Stomach (tissue), 9 donors: Measurements from ENCODE around the gene PACSIN3. TPM values are rescaled to one million over a fixed set of nuclear protein-coding genes. Genes with fewer than 3 reads are reported as not detected.
"Not testable (repeated sequence)": the region's sequence is repeated elsewhere in the genome, so short reads cannot be mapped to it uniquely, and the experiment has no call there.

Experiments used
- DNase-seq, 2 donors: peaks; one replicate each; pipeline versions ENCODE4 v3.0.0 to v3.0.0-alpha.2; 2013 to 2019
- H3K27ac ChIP-seq, 5 donors: fragments of 200-600 bp in 4 of 5; sonication (generic) in 4 of 5; one replicate each; pipeline ENCODE4 v1.5.1; 2013 to 2019; ENCODE audit warnings: mild to moderate bottlenecking in 1 of 5, moderate library complexity in 1 of 5
- H3K27me3 ChIP-seq, 3 donors: fragments of 200-600 bp; sonication (generic); one replicate each; pipeline ENCODE4 v1.5.1; 2017 to 2019; ENCODE audit warnings: mixed run types in 1 of 3
- H3K36me3 ChIP-seq, 4 donors: fragments of 200-600 bp; sonication (generic); 1 replicate in 3 of 4; 2 replicates in 1 of 4; pipeline ENCODE4 v1.5.1; 2016 to 2019
- H3K4me1 ChIP-seq, 4 donors: fragments of 200-600 bp; sonication (generic); one replicate each; pipeline ENCODE4 v1.5.1; 2016 to 2019
- H3K4me3 ChIP-seq, 4 donors: fragments of 200-600 bp; sonication (generic) in 3 of 4; one replicate each; pipeline ENCODE4 v1.5.1; 2016 to 2019; ENCODE audit warnings: mild to moderate bottlenecking in 1 of 4
- H3K9me3 ChIP-seq, 4 donors: fragments of 200-600 bp; sonication (generic); one replicate each; pipeline ENCODE4 v1.5.1; 2016 to 2019
- EP300 ChIP-seq: sonication (generic); formaldehyde crosslinking; IDR thresholded peaks from one replicate; pipeline ENCODE4 v1.6.1; 2017; ENCODE audit warnings: antibody characterized with exemption
- POLR2A ChIP-seq, 4 donors: fragments of 450-650 bp; IDR thresholded peaks; one replicate each; pipeline ENCODE4 v1.6.1; 2016; ENCODE audit warnings: antibody characterized with exemption in 4 of 4, control low read depth in 2 of 4, mild to moderate bottlenecking in 1 of 4, moderate library complexity in 1 of 4
- POLR2AphosphoS5 ChIP-seq, 3 donors: sonication (generic); formaldehyde crosslinking; IDR thresholded peaks; one replicate each; pipeline ENCODE4 v1.6.1; 2016; ENCODE audit warnings: antibody characterized with exemption in 3 of 3
- WGBS, 5 donors: extraction: QIAGEN DNeasy Blood & Tissue Kit in 3 of 5; methylation state at CpG; one replicate each; pipeline versions ENCODE4 v1.1.5 to v1.1.7; 2013 to 2018; 5-methylcytosine and 5-hydroxymethylcytosine counted together
- intact Hi-C: fragments of 100-400 bp; cut with DNase I; formaldehyde crosslinking; loops from one replicate; pipeline ENCODE4 v1.15.1; 2023; ENCODE audit warnings: low total_unique reads
- polyA plus RNA-seq, 3 donors: library from polyadenylated mRNA; stranded (reverse); fragments of 200-250 nt; gene quantifications; one replicate each; pipeline ENCODE4 v1.2.3, GENCODE V29; 2013
- total RNA-seq, 5 donors: library from RNA; depleted of rRNA; stranded (reverse); fragments of >200 nt; gene quantifications; one replicate each; pipeline versions ENCODE4 v1.1.0 to v1.2.3, GENCODE V29; 2014 to 2016
- TF ChIP-seq, protein P1 (sequence below), 7 experiments: fragments of 450-650 bp in 4 of 7; fragments of 200-600 bp in 3 of 7; sonication (generic) in 3 of 7; IDR thresholded peaks; one replicate each; pipeline ENCODE4 v1.5.1; 2016 to 2019; ENCODE audit warnings: antibody characterized with exemption in 7 of 7, control low read depth in 2 of 7, mild to moderate bottlenecking in 1 of 7
- donor health status: healthy with polysubstance abuse.
- donor health status: Bipolar disorder and iron deficiency.
- donor health status: healthy.

PACSIN3 gene
- total and polyA plus RNA-seq, 8 donors, result 6.4 to 59.0 (median 26.0) TPM

DNA sequence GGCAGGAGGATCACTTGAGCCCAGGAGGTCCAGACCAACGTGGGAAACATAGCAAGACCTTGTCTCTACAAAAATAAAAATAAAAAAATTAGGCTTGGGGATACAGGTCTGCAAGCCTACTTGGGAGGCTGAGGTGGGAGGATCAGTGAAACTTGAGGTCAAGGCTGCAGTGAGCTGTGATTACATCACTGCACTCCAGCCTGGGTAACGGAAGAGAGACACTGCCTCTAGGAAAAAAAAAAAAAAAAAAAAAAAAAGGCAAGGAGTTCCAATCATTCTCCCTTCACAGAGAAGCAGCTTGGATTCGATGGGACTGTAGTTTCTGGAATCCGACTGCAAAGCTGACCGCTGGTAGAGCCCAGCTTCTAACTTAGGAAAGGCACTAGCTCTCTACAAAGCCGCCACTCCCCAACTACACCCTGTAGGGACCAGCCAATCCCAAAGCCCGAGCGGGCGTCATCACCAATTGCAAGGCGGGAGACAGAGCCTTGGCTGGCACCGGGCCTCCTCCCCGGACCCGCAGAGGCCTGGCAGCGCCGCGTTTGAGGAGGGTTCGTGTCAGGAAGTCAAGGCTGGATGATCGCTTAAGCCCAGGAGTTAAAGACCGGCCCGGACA lies 27.8 kb upstream of the PACSIN3 start:
- Histone ChIP-seq H3K27ac (peak overlapping the region; percentile 85 to 96 (median 95)), H3K4me3 (peak overlapping the region; percentile 61 to 74 (median 71)), H3K4me1 (peaks cover 21 to 51% (median 38%) of the 10 kb centered on the region in 4 donors), H3K27me3 (no peaks in the 10 kb centered on the region), H3K9me3 (no peaks in the 10 kb centered on the region), H3K36me3 (peaks cover 2 to 14% (median 10%) of the 10 kb centered on the region in 4 donors)
- TF ChIP-seq, protein P1, sequence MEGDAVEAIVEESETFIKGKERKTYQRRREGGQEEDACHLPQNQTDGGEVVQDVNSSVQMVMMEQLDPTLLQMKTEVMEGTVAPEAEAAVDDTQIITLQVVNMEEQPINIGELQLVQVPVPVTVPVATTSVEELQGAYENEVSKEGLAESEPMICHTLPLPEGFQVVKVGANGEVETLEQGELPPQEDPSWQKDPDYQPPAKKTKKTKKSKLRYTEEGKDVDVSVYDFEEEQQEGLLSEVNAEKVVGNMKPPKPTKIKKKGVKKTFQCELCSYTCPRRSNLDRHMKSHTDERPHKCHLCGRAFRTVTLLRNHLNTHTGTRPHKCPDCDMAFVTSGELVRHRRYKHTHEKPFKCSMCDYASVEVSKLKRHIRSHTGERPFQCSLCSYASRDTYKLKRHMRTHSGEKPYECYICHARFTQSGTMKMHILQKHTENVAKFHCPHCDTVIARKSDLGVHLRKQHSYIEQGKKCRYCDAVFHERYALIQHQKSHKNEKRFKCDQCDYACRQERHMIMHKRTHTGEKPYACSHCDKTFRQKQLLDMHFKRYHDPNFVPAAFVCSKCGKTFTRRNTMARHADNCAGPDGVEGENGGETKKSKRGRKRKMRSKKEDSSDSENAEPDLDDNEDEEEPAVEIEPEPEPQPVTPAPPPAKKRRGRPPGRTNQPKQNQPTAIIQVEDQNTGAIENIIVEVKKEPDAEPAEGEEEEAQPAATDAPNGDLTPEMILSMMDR (IDR thresholded peaks at IDR 0.05), result no peak
- TF ChIP-seq POLR2AphosphoS5 (IDR thresholded peaks at IDR 0.05) (peak; percentile 32 to 88 (median 88)), EP300 (no peak), POLR2A (IDR thresholded peaks at IDR 0.05) (peak in 1 of 4 donors; percentile 68)
- peak; percentile 94 to 95 for DNase-seq
- intact Hi-C loops, result no loop called here
- 4 to 16% (median 7%) methylated on average over 20 of the region's 20 CpGs for WGBS, 5 donors

DNA sequence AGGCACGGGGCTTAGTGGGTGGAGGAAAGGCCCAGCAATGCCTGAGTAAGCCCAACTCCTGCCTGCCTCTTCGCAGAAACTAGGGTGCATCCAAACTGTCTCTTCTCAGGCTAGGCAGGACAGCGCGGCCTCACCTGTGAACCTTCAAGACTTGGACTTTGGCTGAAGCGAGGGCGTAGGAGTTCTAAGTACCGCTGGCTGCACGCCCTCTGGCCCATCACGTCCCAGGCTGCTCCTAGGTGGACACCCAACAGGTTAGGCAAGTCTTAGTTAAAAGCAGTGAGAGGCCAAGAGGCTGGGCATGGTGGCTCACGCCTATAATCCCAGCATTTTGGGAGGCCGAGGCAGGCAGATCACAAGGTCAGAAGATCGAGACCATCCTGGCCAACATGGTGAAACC lies 26.7 kb upstream of the PACSIN3 start:
- Histone ChIP-seq H3K4me1 (peaks cover 21 to 47% (median 33%) of the 10 kb centered on the region in 4 donors), H3K27me3 (no peaks in the 10 kb centered on the region), H3K4me3 (no peak overlapping the region), H3K36me3 (peaks cover 0 to 4% (median 2%) of the 10 kb centered on the region in 4 donors), H3K9me3 (no peaks in the 10 kb centered on the region), H3K27ac (peak overlapping the region in 1 of 5 donors; percentile 96)
- intact Hi-C loops, result no loop called here
- no peak for TF ChIP-seq POLR2AphosphoS5 (IDR thresholded peaks at IDR 0.05)
- WGBS, 5 donors, result 55 to 70% (median 67%) methylated on average over 9 to 12 of the region's 12 CpGs
- peak; percentile 34 to 66 for DNase-seq

DNA sequence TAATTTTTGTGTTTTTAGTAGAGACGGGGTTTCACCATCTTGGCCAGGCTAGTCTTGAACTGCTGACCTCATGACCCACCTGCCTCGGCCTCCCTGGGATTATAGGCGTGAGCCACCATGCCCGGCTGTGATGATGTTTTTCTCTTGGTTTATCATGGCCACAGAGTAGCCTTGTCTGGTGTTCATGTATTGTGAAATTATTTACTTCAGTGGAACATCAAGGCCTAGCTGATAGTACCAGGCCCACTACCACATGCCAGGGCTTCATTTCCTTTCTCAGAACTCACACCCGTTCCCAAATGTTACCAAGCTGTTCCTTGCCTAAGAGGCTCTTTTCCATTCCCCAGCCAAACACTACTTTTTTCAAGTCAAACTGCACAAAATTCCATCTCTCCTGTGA lies 22.4 kb upstream of the PACSIN3 start:
- H3K27me3 ChIP-seq, result no peaks in the 10 kb centered on the region
- no peaks in the 10 kb centered on the region for H3K9me3 ChIP-seq
- no peak overlapping the region for H3K4me3 ChIP-seq
- H3K4me1 ChIP-seq, result peaks cover 0 to 19% (median 1%) of the 10 kb centered on the region in 4 donors
- H3K27ac ChIP-seq, result no peak overlapping the region
- DNase-seq, result no peak
- no peaks in the 10 kb centered on the region for H3K36me3 ChIP-seq
- 90 to 96% (median 94%) methylated on average over 5 of the region's 5 CpGs for WGBS, 5 donors
- TF ChIP-seq, protein P1 (IDR thresholded peaks at IDR 0.05), result no peak
- TF ChIP-seq POLR2A (IDR thresholded peaks at IDR 0.05), result no peak
- no peak for TF ChIP-seq EP300
- no peak for TF ChIP-seq POLR2AphosphoS5 (IDR thresholded peaks at IDR 0.05)
- intact Hi-C loops, result no loop called here

DNA sequence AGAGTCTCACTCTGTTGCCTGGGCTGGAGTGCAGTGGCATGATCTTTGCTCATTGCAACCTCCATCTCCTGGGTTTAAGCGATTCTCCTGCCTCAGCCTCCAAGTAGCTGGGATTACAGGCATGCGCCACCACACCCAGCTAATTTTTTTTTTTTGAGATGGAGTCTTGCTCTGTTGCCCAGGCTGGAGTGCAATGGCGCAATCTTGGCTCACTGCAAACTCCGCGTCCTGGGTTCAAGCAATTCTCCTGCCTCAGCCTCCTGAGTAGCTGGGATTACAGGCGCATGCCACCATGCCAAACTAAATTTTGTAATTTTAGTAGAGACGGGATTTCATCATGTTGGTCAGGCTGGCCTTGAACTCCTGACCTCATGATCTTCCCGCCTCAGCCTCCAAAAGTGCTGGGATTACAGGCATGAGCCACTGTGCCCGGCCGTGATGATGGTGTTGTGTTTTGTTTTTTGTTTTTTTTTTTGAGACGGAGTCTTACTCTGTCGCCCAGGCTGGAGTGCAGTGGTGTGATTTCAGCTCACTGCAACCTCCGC lies 21.8 kb upstream of the PACSIN3 start:
- intact Hi-C loops, H3K27me3 ChIP-seq, H3K36me3 ChIP-seq, H3K4me3 ChIP-seq, H3K9me3 ChIP-seq, H3K27ac ChIP-seq, DNase-seq: not testable (repeated sequence)
- H3K4me1 ChIP-seq, result peaks cover 0 to 15% (median 0%) of the 10 kb centered on the region in 4 donors
- 91 to 97% (median 95%) methylated on average over 13 of the region's 13 CpGs for WGBS, 5 donors

DNA sequence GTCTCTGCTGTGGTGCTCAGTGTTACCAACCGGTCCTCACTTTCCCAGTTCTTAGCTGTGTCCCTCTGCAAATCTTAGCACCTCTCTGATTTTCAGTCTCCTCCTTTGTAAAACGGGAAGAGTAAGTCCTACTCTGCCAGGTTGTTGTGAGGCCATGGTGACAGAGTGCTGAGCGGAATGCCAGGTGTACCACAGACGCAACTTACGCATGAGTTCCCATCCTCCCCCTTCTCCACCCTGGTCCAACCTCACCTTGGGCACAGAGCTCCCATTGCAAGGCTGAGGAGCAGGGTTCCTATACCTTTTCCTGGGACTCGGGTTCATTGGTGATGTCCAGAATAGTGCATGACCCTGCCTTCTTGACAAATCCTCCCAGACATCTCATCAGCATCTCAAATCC lies 21.2 kb upstream of the PACSIN3 start:
- DNase-seq, result no peak
- intact Hi-C loops, result no loop called here
- Histone ChIP-seq H3K36me3 (no peaks in the 10 kb centered on the region), H3K4me3 (no peak overlapping the region), H3K9me3 (no peaks in the 10 kb centered on the region), H3K4me1 (peaks cover 0 to 9% (median 0%) of the 10 kb centered on the region in 4 donors), H3K27ac (no peak overlapping the region), H3K27me3 (no peaks in the 10 kb centered on the region)
- WGBS, 5 donors, result 80 to 89% (median 84%) methylated on average over 6 of the region's 6 CpGs
- TF ChIP-seq POLR2AphosphoS5 (IDR thresholded peaks at IDR 0.05), result no peak
- no peak for TF ChIP-seq POLR2A (IDR thresholded peaks at IDR 0.05)
- TF ChIP-seq EP300, result no peak
- TF ChIP-seq, protein P1 (IDR thresholded peaks at IDR 0.05), result no peak

DNA sequence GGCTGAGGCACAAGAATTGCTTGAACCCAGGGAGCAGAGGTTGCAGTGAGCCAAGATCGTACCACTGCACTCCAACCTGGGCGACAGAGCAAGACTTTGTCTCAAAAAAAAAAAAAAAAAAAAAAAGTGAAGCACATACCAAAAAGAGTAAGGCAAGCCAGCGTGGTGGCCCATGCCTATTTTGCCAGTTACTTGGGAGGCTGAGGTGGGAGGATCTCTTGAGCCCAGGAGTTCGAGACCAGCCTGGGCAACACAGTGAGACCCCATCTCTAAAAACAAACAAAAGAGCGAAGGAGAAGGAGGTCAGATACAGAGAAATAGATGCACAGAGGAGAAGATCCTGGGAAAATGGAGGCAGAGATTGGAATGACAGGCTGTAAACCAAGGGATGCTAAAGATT lies 20.3 kb upstream of the PACSIN3 start:
- intact Hi-C loops, H3K9me3 ChIP-seq, H3K36me3 ChIP-seq, H3K4me3 ChIP-seq, DNase-seq, H3K4me1 ChIP-seq, H3K27me3 ChIP-seq, H3K27ac ChIP-seq: not testable (repeated sequence)
- WGBS, 5 donors, result 86 to 95% (median 90%) methylated on average over 5 of the region's 5 CpGs
